HK-2 (cell line): ENCODE results near the gene TTC13.

Source experiments
- DNase-seq: peaks from one replicate; pipeline ENCODE4 v3.0.0-alpha.2; 2018; ENCODE audit not compliant: unreplicated experiment

The TTC13 gene

GRCh38 chr1:230948301-230948700, 30.4 kb downstream of the TTC13 start:
- DNase-seq = no peak

GRCh38 chr1:230943048-230943593, 35.5 kb downstream of the TTC13 start:
- no peak for DNase-seq

- no peak for DNase-seq
Measured at GRCh38 chr1:230940848-230941247, 37.8 kb downstream of the TTC13 start.

- no peak for DNase-seq
Measured at GRCh38 chr1:230939806-230940489, 38.7 kb downstream of the TTC13 start.

GRCh38 chr1:230938924-230939368, 39.7 kb downstream of the TTC13 start:
- DNase-seq = no peak

- no peak for DNase-seq
Measured at GRCh38 chr1:230937371-230937770, 41.3 kb downstream of the TTC13 start.

GRCh38 chr1:230936475-230936874, 42.2 kb downstream of the TTC13 start:
- no peak for DNase-seq

GRCh38 chr1:230935852-230936251, 42.8 kb downstream of the TTC13 start:
- no peak for DNase-seq

- no peak for DNase-seq
Measured at GRCh38 chr1:230930986-230931385, 47.7 kb downstream of the TTC13 start.

- no peak for DNase-seq
Measured at GRCh38 chr1:230926182-230926581, 52.5 kb downstream of the TTC13 start.

- DNase-seq = no peak
Measured at GRCh38 chr1:230925608-230926007, 53.1 kb downstream of the TTC13 start.

- no peak for DNase-seq
Measured at GRCh38 chr1:230923176-230923575, 55.5 kb downstream of the TTC13 start.

- DNase-seq = no peak
Measured at GRCh38 chr1:230922620-230923019, 56.0 kb downstream of the TTC13 start.

GRCh38 chr1:230919207-230919606, 59.5 kb downstream of the TTC13 start:
- no peak for DNase-seq

GRCh38 chr1:230917284-230918135, 61.2 kb downstream of the TTC13 start:
- DNase-seq = peak; percentile 58

GRCh38 chr1:230916587-230917283, 61.9 kb downstream of the TTC13 start:
- no peak for DNase-seq

GRCh38 chr1:230915078-230915477, 63.6 kb downstream of the TTC13 start:
- no peak for DNase-seq

GRCh38 chr1:230913496-230913895, 65.2 kb downstream of the TTC13 start:
- DNase-seq = no peak

GRCh38 chr1:230910755-230911117, 67.9 kb downstream of the TTC13 start:
- DNase-seq = no peak

- no peak for DNase-seq
Measured at GRCh38 chr1:230909974-230910754, 68.5 kb downstream of the TTC13 start.

- no peak for DNase-seq
Measured at GRCh38 chr1:230907472-230908205, 71.0 kb downstream of the TTC13 start.
